Mesendoderm (in vitro differentiated cells): Measurements from ENCODE around the gene MTF2. TPM values are rescaled to one million over a fixed set of nuclear protein-coding genes. Genes with fewer than 3 reads are reported as not detected.
A peak's percentile ranks its signal among the peaks of the same experiment; 100 is the strongest.
"Not testable (repeated sequence)": the region's sequence is repeated elsewhere in the genome, so short reads cannot be mapped to it uniquely, and the experiment has no call there.

Source experiments
- DNase-seq: peaks from one replicate; pipeline ENCODE4 v3.0.0; 2013
- H2AK5ac ChIP-seq: 2 replicates; pipeline ENCODE4 v1.6.1; 2013; ENCODE audit warnings: low read length, inconsistent platforms
- H2BK120ac ChIP-seq: 2 replicates; pipeline ENCODE4 v1.6.1; 2013; ENCODE audit warnings: low read depth, mild to moderate bottlenecking, low read length, moderate library complexity, mixed read lengths
- H2BK15ac ChIP-seq: replicated peaks from 2 replicates; pipeline ENCODE4 v1.6.1; 2013; ENCODE audit warnings: low read depth, mild to moderate bottlenecking, moderate library complexity
- H2BK5ac ChIP-seq: 2 replicates; pipeline ENCODE4 v1.6.1; 2013; ENCODE audit warnings: low read length, inconsistent platforms
- H3K18ac ChIP-seq: 2 replicates; pipeline ENCODE4 v1.6.1; 2013; ENCODE audit warnings: mild to moderate bottlenecking, low read length, mixed read lengths
- H3K23ac ChIP-seq: one replicate; pipeline ENCODE4 v1.6.1; 2013; ENCODE audit warnings: low read length
- H3K27ac ChIP-seq: 2 replicates; pipeline ENCODE4 v1.5.1; 2013; ENCODE audit warnings: low read depth, mild to moderate bottlenecking, inconsistent platforms, low read length, moderate library complexity
- H3K27me3 ChIP-seq: 2 replicates; pipeline ENCODE4 v1.6.1; 2013; ENCODE audit warnings: low read length, control low read depth, mild to moderate bottlenecking, inconsistent platforms; ENCODE audit not compliant: insufficient read depth, poor library complexity
- H3K36me3 ChIP-seq: 2 replicates; pipeline ENCODE4 v1.6.1; 2013; ENCODE audit warnings: low read length, inconsistent platforms; ENCODE audit not compliant: control insufficient read depth, insufficient read depth
- H3K4ac ChIP-seq: one replicate; pipeline ENCODE4 v1.6.1; 2013; ENCODE audit warnings: low read depth, mild to moderate bottlenecking, low read length, moderate library complexity
- H3K4me1 ChIP-seq: 2 replicates; pipeline ENCODE4 v1.6.1; 2013; ENCODE audit warnings: low read depth, low read length, inconsistent platforms; ENCODE audit not compliant: control insufficient read depth
- H3K4me2 ChIP-seq: 2 replicates; pipeline ENCODE4 v1.6.1; 2013; ENCODE audit warnings: low read length
- H3K4me3 ChIP-seq: 2 replicates; pipeline ENCODE4 v1.5.1; 2013; ENCODE audit warnings: mild to moderate bottlenecking, low read length
- H3K56ac ChIP-seq: one replicate; pipeline ENCODE4 v1.6.1; 2013; ENCODE audit warnings: low read length
- H3K79me1 ChIP-seq: 2 replicates; pipeline ENCODE4 v1.6.1; 2013; ENCODE audit warnings: low read length, inconsistent platforms
- H3K79me2 ChIP-seq: 2 replicates; pipeline ENCODE4 v1.6.1; 2013; ENCODE audit warnings: mild to moderate bottlenecking, low read length; ENCODE audit not compliant: control insufficient read depth, insufficient read depth
- H3K9ac ChIP-seq: 2 replicates; pipeline ENCODE4 v1.6.1; 2013; ENCODE audit warnings: low read length, inconsistent platforms
- H4K5ac ChIP-seq: one replicate; pipeline ENCODE4 v1.6.1; 2013; ENCODE audit warnings: low read length
- H4K8ac ChIP-seq: one replicate; pipeline ENCODE4 v1.6.1; 2013; ENCODE audit warnings: low read depth, mild to moderate bottlenecking, control low read depth, low read length, moderate library complexity
- WGBS: extraction: QIAGEN DNeasy Blood & Tissue Kit; methylation state at CpG from one replicate; pipeline ENCODE4 v1.1.7; 2013; ENCODE audit warnings: low lambda C conversion rate, missing lambda C conversion rate; ENCODE audit not compliant: insufficient coverage; ENCODE audit errors: extremely low coverage; 5-methylcytosine and 5-hydroxymethylcytosine counted together
- polyA plus RNA-seq, 2 experiments: library from polyadenylated mRNA; stranded (reverse); fragments of 200-250 nt; gene quantifications; one replicate each; pipeline ENCODE4 v1.2.3, GENCODE V29; 2013

The MTF2 gene
- polyA plus RNA-seq (2013, experiment 1 of 2): 78.0 TPM
- 80.5 TPM for polyA plus RNA-seq (2013, experiment 2 of 2)

GRCh38 chr1:93078986-93079654 lies at the start of gene MTF2:
MTF2 (plus strand) TSS chr1:93079283; CDS start chr1:93079527, 244 bp downstream.
- Histone ChIP-seq H4K5ac (no peak within 1 kb of the TSS), H2BK5ac (peak within 1 kb of the TSS; percentile 99)
- WGBS: no CpG with 5 or more reads among the region's 49 CpGs

GRCh38 chr1:93029317-93029716 lies 49.8 kb upstream of the MTF2 start:
- no peak overlapping the region for H3K56ac ChIP-seq
- H2BK5ac ChIP-seq: no peak overlapping the region
- H4K5ac ChIP-seq: no peak overlapping the region
- WGBS: no CpG with 5 or more reads among the region's 3 CpGs
- H3K4me2 ChIP-seq: no peak overlapping the region
- H3K36me3 ChIP-seq: no peaks in the 10 kb centered on the region
- DNase-seq: peak; percentile 84
- H3K9ac ChIP-seq: no peak overlapping the region
- H2BK120ac ChIP-seq: no peak overlapping the region
- no peak overlapping the region for H2AK5ac ChIP-seq
- H3K23ac ChIP-seq: no peak overlapping the region
- H3K79me1 ChIP-seq: no peaks in the 10 kb centered on the region
- no peak overlapping the region for H3K18ac ChIP-seq
- no peak overlapping the region for H4K8ac ChIP-seq
- H3K27ac ChIP-seq: no peak overlapping the region
- H2BK15ac ChIP-seq: no peak overlapping the region
- H3K4me1 ChIP-seq: no peaks in the 10 kb centered on the region
- no peaks in the 10 kb centered on the region for H3K27me3 ChIP-seq
- H3K4me3 ChIP-seq: no peak overlapping the region
- no peaks in the 10 kb centered on the region for H3K79me2 ChIP-seq
- H3K4ac ChIP-seq: no peak overlapping the region

More at GRCh38 chr1:93078986-93079654, at the start of gene MTF2:
- Histone ChIP-seq H3K79me1 (peaks cover 1% of the 10 kb centered on the region), H3K27me3 (no peaks in the 10 kb centered on the region), H2BK120ac (peak within 1 kb of the TSS; percentile 19), H3K27ac (peak within 1 kb of the TSS; percentile 95), H2BK15ac (no peak within 1 kb of the TSS), H3K36me3 (no peaks in the 10 kb centered on the region), H3K4me2 (peak within 1 kb of the TSS; percentile 86), H3K4ac (peak within 1 kb of the TSS; percentile 98), H3K23ac (peak within 1 kb of the TSS; percentile 99), H3K9ac (peak within 1 kb of the TSS; percentile 100), H2AK5ac (peak within 1 kb of the TSS; percentile 95), H3K18ac (peak within 1 kb of the TSS; percentile 97), H3K79me2 (peaks cover 44% of the 10 kb centered on the region), H3K4me3 (peak within 1 kb of the TSS; percentile 81), H3K4me1 (no peaks in the 10 kb centered on the region), H4K8ac (no peak within 1 kb of the TSS), H3K56ac (peak within 1 kb of the TSS; percentile 100)
- DNase-seq: peak; percentile 99

GRCh38 chr1:93030191-93030590 lies 48.9 kb upstream of the MTF2 start:
- not testable (repeated sequence) for H3K79me2 ChIP-seq, H3K36me3 ChIP-seq
- WGBS: no CpG with 5 or more reads among the region's 4 CpGs

GRCh38 chr1:93031711-93032110 lies 47.4 kb upstream of the MTF2 start:
- no peak overlapping the region for H3K18ac ChIP-seq
- no peak for DNase-seq
- H4K5ac ChIP-seq: no peak overlapping the region
- no peak overlapping the region for H3K4me3 ChIP-seq
- H3K4me1 ChIP-seq: no peaks in the 10 kb centered on the region
- no peaks in the 10 kb centered on the region for H3K79me2 ChIP-seq
- no peak overlapping the region for H2BK15ac ChIP-seq
- no peak overlapping the region for H3K9ac ChIP-seq
- H3K27me3 ChIP-seq: no peaks in the 10 kb centered on the region
- no peak overlapping the region for H3K4ac ChIP-seq
- H3K27ac ChIP-seq: no peak overlapping the region
- no peak overlapping the region for H4K8ac ChIP-seq
- H3K23ac ChIP-seq: no peak overlapping the region
- no peak overlapping the region for H2AK5ac ChIP-seq
- no peaks in the 10 kb centered on the region for H3K79me1 ChIP-seq
- no peak overlapping the region for H2BK120ac ChIP-seq
- H2BK5ac ChIP-seq: no peak overlapping the region
- no peak overlapping the region for H3K56ac ChIP-seq
- WGBS: no CpG with 5 or more reads among the region's 3 CpGs
- no peak overlapping the region for H3K4me2 ChIP-seq
- no peaks in the 10 kb centered on the region for H3K36me3 ChIP-seq

More at GRCh38 chr1:93030191-93030590, 48.9 kb upstream of the MTF2 start:
- not testable (repeated sequence) for H3K23ac ChIP-seq, H2BK5ac ChIP-seq, H3K18ac ChIP-seq, H3K56ac ChIP-seq, H4K5ac ChIP-seq, H2BK120ac ChIP-seq, H2AK5ac ChIP-seq, H2BK15ac ChIP-seq, H3K27ac ChIP-seq, H3K4ac ChIP-seq, H3K4me2 ChIP-seq, H3K9ac ChIP-seq, DNase-seq, H3K27me3 ChIP-seq, H3K79me1 ChIP-seq, H3K4me3 ChIP-seq, H3K4me1 ChIP-seq, H4K8ac ChIP-seq

GRCh38 chr1:93033029-93033428 lies 46.1 kb upstream of the MTF2 start:
- Histone ChIP-seq H2AK5ac (no peak overlapping the region), H3K4me3 (no peak overlapping the region), H2BK15ac (no peak overlapping the region), H3K56ac (no peak overlapping the region), H3K4ac (no peak overlapping the region), H3K36me3 (no peaks in the 10 kb centered on the region), H4K5ac (no peak overlapping the region), H2BK5ac (no peak overlapping the region), H3K18ac (no peak overlapping the region), H2BK120ac (no peak overlapping the region), H3K79me1 (no peaks in the 10 kb centered on the region), H3K79me2 (no peaks in the 10 kb centered on the region), H3K27me3 (no peaks in the 10 kb centered on the region), H3K9ac (no peak overlapping the region), H3K4me2 (no peak overlapping the region), H3K23ac (no peak overlapping the region), H3K27ac (no peak overlapping the region), H3K4me1 (no peaks in the 10 kb centered on the region), H4K8ac (no peak overlapping the region)
- WGBS: no CpG with 5 or more reads among the region's 5 CpGs
- peak; percentile 25 for DNase-seq

GRCh38 chr1:93033785-93034184 lies 45.3 kb upstream of the MTF2 start:
- Histone ChIP-seq H3K4me2 (no peak overlapping the region), H3K79me2 (no peaks in the 10 kb centered on the region), H3K18ac (no peak overlapping the region), H4K5ac (no peak overlapping the region), H3K4me1 (no peaks in the 10 kb centered on the region), H3K56ac (no peak overlapping the region), H3K4me3 (no peak overlapping the region), H3K27me3 (no peaks in the 10 kb centered on the region), H3K36me3 (no peaks in the 10 kb centered on the region), H2BK5ac (no peak overlapping the region), H2AK5ac (no peak overlapping the region), H2BK120ac (no peak overlapping the region), H3K23ac (no peak overlapping the region), H2BK15ac (no peak overlapping the region), H3K4ac (no peak overlapping the region), H4K8ac (no peak overlapping the region), H3K79me1 (no peaks in the 10 kb centered on the region), H3K9ac (no peak overlapping the region), H3K27ac (no peak overlapping the region)
- WGBS: no CpG with 5 or more reads among the region's 3 CpGs
- no peak for DNase-seq
